GM18870 (cell line): Measurements from ENCODE around the gene PCOLCE2.

Experiments used
- ATAC-seq: cut with Tn5 transposase; IDR thresholded peaks from one replicate; pipeline ENCODE4 v1.9.1; 2021; ENCODE audit warnings: moderate library complexity; ENCODE audit not compliant: unreplicated experiment

PCOLCE2 gene

DNA sequence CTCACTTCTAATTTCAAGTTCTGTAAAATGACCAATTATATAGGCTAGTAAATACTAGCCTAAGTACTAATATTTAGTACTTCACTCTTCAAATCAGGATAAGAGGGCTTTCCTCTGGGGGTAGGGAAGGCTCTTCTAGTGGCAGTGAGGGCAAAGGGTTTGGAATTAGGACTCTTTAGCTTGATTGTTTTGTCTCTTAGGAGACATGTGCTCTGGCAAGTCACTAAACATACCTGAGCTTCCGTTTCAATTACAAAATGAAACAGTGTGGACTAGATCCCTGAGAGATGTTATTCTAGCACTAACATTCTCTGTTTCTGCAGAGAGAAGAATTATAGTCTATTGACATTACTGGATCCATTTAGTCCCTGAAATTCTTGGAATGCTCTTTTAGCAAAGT lies 71.5 kb downstream of the PCOLCE2 start:
- ATAC-seq: no peak

GRCh38 chr3:142815803-142816202 lies 73.1 kb downstream of the PCOLCE2 start:
- ATAC-seq: no peak

DNA sequence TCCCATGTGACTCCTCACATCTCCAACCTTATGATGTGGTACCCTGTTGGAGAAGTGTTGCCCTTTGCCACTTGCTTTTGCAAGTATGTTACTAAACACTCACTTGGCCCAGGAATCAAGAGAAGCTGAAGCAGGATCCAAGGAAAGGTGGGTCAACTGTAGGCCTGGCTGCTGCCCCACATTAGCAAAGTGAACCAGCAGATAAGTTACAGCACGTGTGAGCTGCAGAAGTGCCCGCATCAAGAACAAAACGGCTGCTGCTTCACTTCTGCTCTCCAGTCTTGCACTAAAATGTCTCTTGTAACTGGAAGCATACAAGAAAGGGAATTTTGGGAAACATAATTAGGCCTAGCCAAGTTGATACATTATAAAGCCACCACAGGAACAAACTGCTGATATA lies 79.6 kb downstream of the PCOLCE2 start:
- ATAC-seq: no peak

DNA sequence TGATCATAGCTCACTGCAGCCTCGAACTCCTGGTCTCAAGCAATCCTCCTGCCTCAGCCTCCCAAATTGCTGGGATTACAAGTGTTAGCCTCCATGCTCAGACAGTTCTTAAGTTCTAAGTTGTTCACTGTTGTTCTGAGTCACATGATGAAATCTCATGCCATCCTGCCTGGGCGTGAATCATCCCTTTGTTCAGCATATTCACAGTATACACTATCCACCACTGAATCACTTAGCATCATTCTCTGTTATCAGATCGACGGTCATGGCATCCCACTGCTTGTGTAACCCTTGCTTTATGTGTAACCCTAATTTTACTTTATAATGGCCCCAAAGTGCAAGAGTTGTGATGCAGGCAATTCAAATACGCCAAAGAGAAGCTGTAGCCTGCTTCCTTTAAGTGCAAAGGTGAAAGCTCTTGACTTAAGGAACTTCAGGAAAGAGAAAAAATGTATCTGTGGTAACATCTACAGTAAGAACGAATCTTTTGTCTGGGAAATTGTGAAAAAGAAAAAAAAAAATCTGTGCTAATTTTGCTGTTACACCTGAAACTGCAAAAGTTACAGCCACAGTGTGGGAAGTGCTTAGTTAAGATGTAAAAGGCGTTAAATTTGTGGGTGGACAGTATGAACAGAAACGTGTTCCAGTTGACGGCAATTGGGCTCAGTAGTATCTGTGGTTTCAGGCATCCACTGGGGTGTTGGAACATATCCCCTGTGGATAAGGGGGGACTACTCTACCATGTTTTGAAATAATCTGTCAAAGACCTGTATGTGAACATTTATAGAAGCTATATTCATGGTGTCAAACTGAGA lies 80.6 kb downstream of the PCOLCE2 start:
- no peak for ATAC-seq

GRCh38 chr3:142802891-142803290 lies 86.0 kb downstream of the PCOLCE2 start:
- no peak for ATAC-seq

DNA sequence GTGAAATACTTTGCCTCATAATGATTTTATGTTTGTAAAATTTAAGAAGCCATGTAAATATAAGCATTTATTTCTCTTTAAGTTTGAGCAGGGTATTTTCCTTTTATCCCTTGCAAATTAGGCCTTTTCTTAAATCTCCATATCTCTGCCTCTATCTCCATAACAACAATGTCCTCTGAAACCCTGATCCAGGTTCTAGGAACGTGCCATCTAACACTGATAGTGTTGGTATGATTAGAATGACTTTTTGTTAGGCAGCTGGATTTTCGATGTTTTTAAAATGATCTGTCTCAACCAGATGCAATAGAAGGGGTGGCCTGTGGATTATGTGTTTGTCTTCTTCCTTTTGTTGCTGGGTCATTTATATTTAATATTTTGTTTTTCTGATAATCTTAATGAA lies 87.1 kb downstream of the PCOLCE2 start:
- ATAC-seq: no peak

DNA sequence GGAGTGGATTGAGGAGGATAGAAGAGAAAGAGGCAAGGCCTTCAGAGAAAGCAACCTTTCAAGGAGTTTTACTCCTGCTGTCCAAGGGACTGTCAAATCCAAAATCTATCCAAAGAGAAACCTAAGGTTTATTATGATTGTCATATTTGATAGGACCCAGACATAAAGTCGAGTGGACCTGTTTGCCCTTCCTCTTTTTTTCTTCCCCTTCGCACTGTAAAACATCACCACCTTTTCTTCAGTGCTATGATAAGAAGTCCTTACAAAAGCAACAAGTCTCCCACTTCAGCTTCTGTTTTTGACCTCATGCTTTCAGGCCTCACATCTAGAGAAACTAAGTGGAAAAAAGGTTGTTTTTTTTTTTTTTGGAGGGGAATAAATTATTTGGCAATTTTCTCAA lies 92.1 kb downstream of the PCOLCE2 start:
- no peak for ATAC-seq

GRCh38 chr3:142795332-142795731 lies 93.6 kb downstream of the PCOLCE2 start:
- ATAC-seq: no peak

DNA sequence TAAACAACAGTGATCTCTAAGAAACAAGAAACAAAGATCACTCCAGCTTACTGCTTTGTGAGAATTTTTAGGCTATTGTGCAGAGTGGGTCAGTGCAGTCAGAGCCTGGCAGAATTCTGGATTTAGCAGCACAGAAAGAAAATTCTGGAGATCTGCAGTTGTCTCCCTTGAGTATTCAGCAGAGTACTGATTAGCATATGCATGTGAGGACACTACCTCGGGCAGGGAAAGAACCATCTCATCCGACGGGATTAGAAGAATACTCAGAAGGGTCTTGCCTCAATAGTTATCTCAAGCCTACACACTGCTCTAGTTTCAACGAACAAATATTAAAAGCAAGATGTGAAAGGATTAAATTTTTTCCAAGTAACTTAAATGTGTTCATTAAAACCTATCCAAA lies 94.4 kb downstream of the PCOLCE2 start:
- no peak for ATAC-seq

- no peak for ATAC-seq
Observed at GRCh38 chr3:142787719-142788118, 101.2 kb downstream of the PCOLCE2 start.

- no peak for ATAC-seq
Observed at GRCh38 chr3:142785996-142786395, 102.9 kb downstream of the PCOLCE2 start.

DNA sequence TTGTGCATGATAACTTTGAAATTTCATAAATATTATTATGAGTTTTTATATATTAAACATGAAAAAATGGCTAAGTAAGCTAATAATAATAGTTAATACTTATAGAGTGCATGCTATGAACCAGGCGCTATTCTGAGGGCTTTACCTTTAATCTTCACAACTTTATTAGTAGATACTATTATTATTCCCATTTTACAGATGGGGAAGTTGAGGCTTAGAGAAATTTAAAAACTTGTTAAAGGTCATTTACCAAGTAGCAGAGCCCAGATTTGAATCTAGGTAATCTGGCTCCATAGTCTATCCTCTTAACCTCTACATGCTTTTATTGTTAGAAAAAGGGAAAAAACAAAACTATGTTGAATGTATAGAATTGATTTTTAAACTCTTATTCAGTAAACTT lies 104.7 kb downstream of the PCOLCE2 start:
- no peak for ATAC-seq

- ATAC-seq: no peak
Observed at GRCh38 chr3:142782616-142783015, 106.3 kb downstream of the PCOLCE2 start.

GRCh38 chr3:142779591-142779990 lies 109.3 kb downstream of the PCOLCE2 start:
- ATAC-seq: no peak

DNA sequence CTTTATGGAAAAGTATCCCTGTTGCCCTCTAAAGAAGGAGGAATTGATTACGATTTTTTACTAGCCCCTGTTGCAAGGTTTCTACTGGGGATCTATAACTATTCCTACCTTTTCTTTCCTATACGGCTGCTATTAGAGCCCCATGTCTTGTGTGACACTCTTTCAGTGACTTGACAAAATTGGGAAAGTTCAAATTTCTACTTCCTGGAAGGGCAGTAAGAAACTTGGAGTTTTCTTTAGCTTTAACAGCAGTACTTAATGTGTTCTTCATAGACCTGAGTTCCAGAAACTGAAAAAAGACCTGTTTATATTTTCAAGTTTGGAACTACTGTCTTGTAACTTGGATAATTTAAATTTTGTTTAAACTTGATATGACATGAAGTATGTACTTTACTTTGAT lies 110.3 kb downstream of the PCOLCE2 start:
- ATAC-seq: no peak

GRCh38 chr3:142777927-142778326 lies 111.0 kb downstream of the PCOLCE2 start:
- no peak for ATAC-seq

GRCh38 chr3:142768338-142768737 lies 120.5 kb downstream of the PCOLCE2 start:
- ATAC-seq: no peak
